Neural progenitor cell (in vitro differentiated cells): Measurements from ENCODE around the gene SBNO1. TPM values are rescaled to one million over a fixed set of nuclear protein-coding genes. Genes with fewer than 3 reads are reported as not detected.
A peak's percentile ranks its signal among the peaks of the same experiment; 100 is the strongest.
"Not testable (repeated sequence)": the region's sequence is repeated elsewhere in the genome, so short reads cannot be mapped to it uniquely, and the experiment has no call there.

Experiments used
- DNase-seq: peaks from one replicate; pipeline ENCODE4 v3.0.0-alpha.2; 2016; ENCODE audit warnings: low spot score
- H2AFZ ChIP-seq: fragments of 200-600 bp; sonication (generic); replicated peaks from 2 replicates; pipeline ENCODE4 v1.6.1; 2016; ENCODE audit warnings: antibody characterized with exemption
- H3F3A ChIP-seq: fragments of 200-600 bp; sonication (generic); 2 replicates; pipeline ENCODE4 v1.6.1; 2016; ENCODE audit warnings: antibody characterized with exemption, low read depth
- H3K27ac ChIP-seq: fragments of 200-600 bp; sonication (generic); 2 replicates; pipeline ENCODE4 v1.5.1; 2016; ENCODE audit warnings: mild to moderate bottlenecking
- H3K27me3 ChIP-seq: fragments of 200-600 bp; sonication (generic); 2 replicates; pipeline ENCODE4 v1.6.1; 2016; ENCODE audit warnings: mild to moderate bottlenecking, moderate library complexity
- H3K36me3 ChIP-seq: fragments of 200-600 bp; sonication (generic); 2 replicates; pipeline ENCODE4 v1.5.1; 2016
- H3K4me1 ChIP-seq: fragments of 200-600 bp; sonication (generic); 2 replicates; pipeline ENCODE4 v1.6.1; 2016; ENCODE audit warnings: mixed run types
- H3K4me2 ChIP-seq: fragments of 200-600 bp; sonication (generic); 2 replicates; pipeline ENCODE4 v1.6.1; 2016
- H3K4me3 ChIP-seq: fragments of 200-600 bp; sonication (generic); 2 replicates; pipeline ENCODE4 v1.5.1; 2016
- H3K79me2 ChIP-seq: fragments of 200-600 bp; sonication (generic); 2 replicates; pipeline ENCODE4 v1.6.1; 2016; ENCODE audit warnings: low read depth
- H3K9ac ChIP-seq: fragments of 200-600 bp; sonication (generic); 2 replicates; pipeline ENCODE4 v1.6.1; 2016
- H3K9me3 ChIP-seq: fragments of 200-600 bp; sonication (generic); 2 replicates; pipeline ENCODE4 v1.5.1; 2016; ENCODE audit warnings: low read depth
- H4K20me1 ChIP-seq: fragments of 200-600 bp; sonication (generic); 2 replicates; pipeline ENCODE4 v1.6.1; 2016; ENCODE audit warnings: low read depth
- H3K27ac Mint-ChIP-seq: 3 replicates; pipeline ENCODE4 v1.8.0; 2021; ENCODE audit warnings: mixed read lengths
- H3K27me3 Mint-ChIP-seq: 2 replicates; pipeline ENCODE4 v1.8.0; 2022; ENCODE audit warnings: low read depth, mild to moderate bottlenecking, inconsistent platforms, moderate library complexity, mixed read lengths; ENCODE audit not compliant: insufficient read depth
- H3K36me3 Mint-ChIP-seq: 3 replicates; pipeline ENCODE4 v1.8.0; 2021; ENCODE audit warnings: mixed read lengths
- H3K4me1 Mint-ChIP-seq: 3 replicates; pipeline ENCODE4 v1.8.0; 2021; ENCODE audit warnings: mixed read lengths
- H3K4me3 Mint-ChIP-seq: 3 replicates; pipeline ENCODE4 v1.8.0; 2021; ENCODE audit warnings: mild to moderate bottlenecking, moderate library complexity, mixed read lengths
- H3K9me3 Mint-ChIP-seq: 3 replicates; pipeline ENCODE4 v1.8.0; 2020; ENCODE audit warnings: mixed read lengths
- EZH2 ChIP-seq: fragments of 200-600 bp; sonication (generic); IDR thresholded peaks from 2 replicates; pipeline ENCODE4 v1.6.1; 2017; ENCODE audit warnings: antibody characterized with exemption, mild to moderate bottlenecking, moderate library complexity
- EZH2phosphoT487 ChIP-seq: fragments of 200-600 bp; sonication (generic); IDR thresholded peaks from 2 replicates; pipeline ENCODE4 v1.6.1; 2017; ENCODE audit warnings: antibody characterized with exemption
- total RNA-seq: library from RNA; depleted of rRNA; stranded (reverse); fragments of >200 nt; gene quantifications from 2 replicates; pipeline ENCODE4 v1.2.3, GENCODE V29; 2015; ENCODE audit warnings: low replicate concordance
- TF ChIP-seq, protein P1 (sequence below): fragments of 200-600 bp; sonication (generic); IDR thresholded peaks from 2 replicates; pipeline ENCODE4 v1.5.1; 2017; ENCODE audit warnings: antibody characterized with exemption, mild to moderate bottlenecking

The SBNO1 gene
- total RNA-seq, 1 donor from 2014 or later, result 81.6 TPM

- peak overlapping the region; percentile 94 for H3K4me2 ChIP-seq
- peak overlapping the region; percentile 29 for H3K9ac ChIP-seq
- H3K9me3 ChIP-seq, result no peaks in the 10 kb centered on the region
- H3K79me2 ChIP-seq, result peaks cover 24% of the 10 kb centered on the region
- peaks cover 9% of the 10 kb centered on the region for H3K4me1 ChIP-seq
- H3K4me1 Mint-ChIP-seq, result peaks cover 20% of the 10 kb centered on the region
- H3K27me3 ChIP-seq, result peaks cover 39% of the 10 kb centered on the region
- no peaks in the 10 kb centered on the region for H3K36me3 ChIP-seq
- DNase-seq, result peak; percentile 52
- H2AFZ ChIP-seq, result peak overlapping the region; percentile 15
- no peaks in the 10 kb centered on the region for H3K36me3 Mint-ChIP-seq
- no peak overlapping the region for H3K27ac Mint-ChIP-seq
- TF ChIP-seq, protein P1, sequence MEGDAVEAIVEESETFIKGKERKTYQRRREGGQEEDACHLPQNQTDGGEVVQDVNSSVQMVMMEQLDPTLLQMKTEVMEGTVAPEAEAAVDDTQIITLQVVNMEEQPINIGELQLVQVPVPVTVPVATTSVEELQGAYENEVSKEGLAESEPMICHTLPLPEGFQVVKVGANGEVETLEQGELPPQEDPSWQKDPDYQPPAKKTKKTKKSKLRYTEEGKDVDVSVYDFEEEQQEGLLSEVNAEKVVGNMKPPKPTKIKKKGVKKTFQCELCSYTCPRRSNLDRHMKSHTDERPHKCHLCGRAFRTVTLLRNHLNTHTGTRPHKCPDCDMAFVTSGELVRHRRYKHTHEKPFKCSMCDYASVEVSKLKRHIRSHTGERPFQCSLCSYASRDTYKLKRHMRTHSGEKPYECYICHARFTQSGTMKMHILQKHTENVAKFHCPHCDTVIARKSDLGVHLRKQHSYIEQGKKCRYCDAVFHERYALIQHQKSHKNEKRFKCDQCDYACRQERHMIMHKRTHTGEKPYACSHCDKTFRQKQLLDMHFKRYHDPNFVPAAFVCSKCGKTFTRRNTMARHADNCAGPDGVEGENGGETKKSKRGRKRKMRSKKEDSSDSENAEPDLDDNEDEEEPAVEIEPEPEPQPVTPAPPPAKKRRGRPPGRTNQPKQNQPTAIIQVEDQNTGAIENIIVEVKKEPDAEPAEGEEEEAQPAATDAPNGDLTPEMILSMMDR, result no peak
- TF ChIP-seq EZH2 (no peak), EZH2phosphoT487 (no peak)
- peaks cover 24% of the 10 kb centered on the region for H4K20me1 ChIP-seq
- no peaks in the 10 kb centered on the region for H3K9me3 Mint-ChIP-seq
- H3F3A ChIP-seq, result peaks cover 37% of the 10 kb centered on the region
- H3K4me3 ChIP-seq, result peak overlapping the region; percentile 85
- H3K4me3 Mint-ChIP-seq, result peak overlapping the region; percentile 95
- H3K27ac ChIP-seq, result no peak overlapping the region
- H3K27me3 Mint-ChIP-seq, result peaks cover 2% of the 10 kb centered on the region
These were observed 19.8 kb upstream of the SBNO1 start for GRCh38 chr12:123384318-123384993.

DNA sequence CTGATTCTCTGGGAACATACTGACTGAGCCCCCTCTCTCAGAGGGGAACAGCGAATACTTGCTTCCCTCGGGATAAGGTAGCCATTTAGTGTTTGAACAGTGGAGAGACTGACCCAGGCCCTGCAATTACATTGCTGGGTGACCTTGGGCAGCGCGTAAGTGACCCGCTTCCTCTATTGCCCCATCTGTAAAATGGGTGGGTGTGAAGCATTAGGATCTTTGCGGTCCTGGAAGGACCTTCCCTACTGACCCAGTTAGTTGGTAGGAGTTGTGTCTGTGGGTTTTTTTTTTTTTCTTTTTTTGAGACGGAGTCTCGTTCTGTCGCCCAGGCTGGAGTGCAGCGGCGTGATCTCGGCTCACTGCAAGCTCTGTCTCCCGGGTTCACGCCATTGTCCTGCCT lies 18.0 kb upstream of the SBNO1 start:
- H3K4me2 ChIP-seq, result peak overlapping the region; percentile 72
- Mint-ChIP-seq H3K4me1 (peaks cover 13% of the 10 kb centered on the region), H3K9me3 (no peaks in the 10 kb centered on the region), H3K27ac (no peak overlapping the region), H3K36me3 (no peaks in the 10 kb centered on the region), H3K27me3 (peaks cover 2% of the 10 kb centered on the region), H3K4me3 (peak overlapping the region; percentile 95)
- peaks cover 5% of the 10 kb centered on the region for H3K4me1 ChIP-seq
- peaks cover 32% of the 10 kb centered on the region for H3K27me3 ChIP-seq
- H3K9ac ChIP-seq, result no peak overlapping the region
- H3F3A ChIP-seq, result peaks cover 29% of the 10 kb centered on the region
- peaks cover 15% of the 10 kb centered on the region for H4K20me1 ChIP-seq
- H3K79me2 ChIP-seq, result peaks cover 24% of the 10 kb centered on the region
- no peaks in the 10 kb centered on the region for H3K36me3 ChIP-seq
- no peak overlapping the region for H3K27ac ChIP-seq
- TF ChIP-seq, protein P1, result no peak
- no peak for TF ChIP-seq EZH2phosphoT487
- TF ChIP-seq EZH2, result no peak
- no peaks in the 10 kb centered on the region for H3K9me3 ChIP-seq
- no peak for DNase-seq
- H3K4me3 ChIP-seq, result peak overlapping the region; percentile 63
- no peak overlapping the region for H2AFZ ChIP-seq

- no peak overlapping the region for H3K4me2 ChIP-seq
- no peaks in the 10 kb centered on the region for H4K20me1 ChIP-seq
- no peaks in the 10 kb centered on the region for H3K9me3 ChIP-seq
- H3K27me3 ChIP-seq, result no peaks in the 10 kb centered on the region
- no peak for DNase-seq
- no peak overlapping the region for H2AFZ ChIP-seq
- H3K9ac ChIP-seq, result no peak overlapping the region
- H3F3A ChIP-seq, result peaks cover 18% of the 10 kb centered on the region
- no peaks in the 10 kb centered on the region for H3K79me2 ChIP-seq
- H3K36me3 ChIP-seq, result no peaks in the 10 kb centered on the region
- no peaks in the 10 kb centered on the region for H3K4me1 ChIP-seq
- no peak overlapping the region for H3K4me3 Mint-ChIP-seq
- no peak overlapping the region for H3K27ac Mint-ChIP-seq
- no peak overlapping the region for H3K27ac ChIP-seq
- peaks cover 2% of the 10 kb centered on the region for H3K27me3 Mint-ChIP-seq
- no peaks in the 10 kb centered on the region for H3K9me3 Mint-ChIP-seq
- peaks cover 3% of the 10 kb centered on the region for H3K4me1 Mint-ChIP-seq
- H3K4me3 ChIP-seq, result no peak overlapping the region
- no peaks in the 10 kb centered on the region for H3K36me3 Mint-ChIP-seq
- TF ChIP-seq EZH2 (no peak), EZH2phosphoT487 (no peak)
- TF ChIP-seq, protein P1, result no peak
These were observed 14.7 kb upstream of the SBNO1 start for GRCh38 chr12:123379391-123379790.

- H3K9ac ChIP-seq, H3K4me3 ChIP-seq, H3K36me3 Mint-ChIP-seq, H2AFZ ChIP-seq, H3K4me3 Mint-ChIP-seq, H3K27ac ChIP-seq, H3K27me3 ChIP-seq, H3K4me1 ChIP-seq, H4K20me1 ChIP-seq, H3K27ac Mint-ChIP-seq, H3K79me2 ChIP-seq, H3K36me3 ChIP-seq, H3K27me3 Mint-ChIP-seq, DNase-seq, H3F3A ChIP-seq, H3K4me2 ChIP-seq, H3K9me3 ChIP-seq, H3K9me3 Mint-ChIP-seq: not testable (repeated sequence)
- peaks cover 13% of the 10 kb centered on the region for H3K4me1 Mint-ChIP-seq
These were observed 7.8 kb upstream of the SBNO1 start for GRCh38 chr12:123372415-123372814.

DNA sequence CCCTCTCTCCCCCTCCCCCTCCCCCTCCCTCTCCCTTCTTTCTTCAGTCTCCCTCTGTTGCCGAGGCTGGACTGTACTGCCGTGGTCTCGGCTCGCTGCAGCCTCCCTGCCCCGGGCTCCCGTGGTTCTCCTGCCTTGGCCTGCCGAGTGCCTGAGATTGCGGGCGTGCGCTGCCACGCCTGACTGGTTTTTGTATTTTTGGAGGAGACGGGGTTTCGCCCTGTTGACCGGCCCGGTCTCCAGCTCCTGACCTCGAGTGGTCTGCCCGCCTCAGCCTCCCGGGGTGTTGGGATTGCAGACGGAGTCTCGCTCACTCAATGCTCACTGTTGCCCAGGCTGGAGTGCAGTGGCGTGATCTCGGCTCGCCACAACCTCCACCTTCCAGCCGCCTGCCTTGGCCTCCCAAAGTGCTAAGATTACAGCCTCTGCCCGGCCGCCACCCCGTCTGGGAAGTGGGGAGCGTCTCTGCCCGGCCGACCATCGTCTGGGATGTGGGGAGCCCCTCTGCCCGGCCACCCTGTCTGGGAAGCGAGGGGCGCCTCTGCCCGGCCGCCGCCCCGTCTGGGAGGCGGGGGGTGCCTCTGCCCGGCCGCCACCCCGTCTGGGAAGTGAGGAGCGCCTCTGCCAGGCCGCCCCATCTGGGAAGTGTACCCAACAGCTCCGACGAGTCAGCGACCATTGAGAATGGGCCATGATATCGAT lies 7.2 kb upstream of the SBNO1 start:
- DNase-seq, H3K9me3 Mint-ChIP-seq, H3K9ac ChIP-seq, H3K4me3 ChIP-seq, H3K27ac Mint-ChIP-seq, H3K4me3 Mint-ChIP-seq, H3K27me3 ChIP-seq, H3K36me3 Mint-ChIP-seq, H3K27me3 Mint-ChIP-seq, H2AFZ ChIP-seq, H3K27ac ChIP-seq, H3K4me1 ChIP-seq, H3K9me3 ChIP-seq, H4K20me1 ChIP-seq, H3K36me3 ChIP-seq, H3K4me2 ChIP-seq, H3K79me2 ChIP-seq, H3F3A ChIP-seq: not testable (repeated sequence)
- peaks cover 13% of the 10 kb centered on the region for H3K4me1 Mint-ChIP-seq
